GM23338 (cell line): ENCODE measurements around the gene COL18A1.

Experiments
- CREB1 ChIP-seq: fragments of 250-450 bp; sonication (Bioruptor Pico); IDR thresholded peaks from 2 replicates; pipeline ENCODE4 v1.5.0; 2020; ENCODE audit warnings: low read depth, mild to moderate bottlenecking, moderate library complexity
- ETS1 ChIP-seq: IDR thresholded peaks from 2 replicates; pipeline ENCODE4 v1.6.1; 2016; ENCODE audit warnings: antibody characterized with exemption
- EZH2 ChIP-seq: fragments of 200-600 bp; sonication (generic); IDR thresholded peaks from one replicate; pipeline ENCODE4 v1.8.0; 2017; ENCODE audit warnings: antibody characterized with exemption, mild to moderate bottlenecking, low read depth; ENCODE audit not compliant: unreplicated experiment
- EZH2phosphoT487 ChIP-seq: fragments of 200-600 bp; sonication (generic); IDR thresholded peaks from one replicate; pipeline ENCODE4 v1.8.1; 2018; ENCODE audit warnings: antibody characterized with exemption; ENCODE audit not compliant: unreplicated experiment
- JUNB ChIP-seq: IDR thresholded peaks from one replicate; pipeline ENCODE4 v1.6.1; 2016; ENCODE audit warnings: antibody characterized with exemption; ENCODE audit not compliant: unreplicated experiment
- NANOG ChIP-seq: IDR thresholded peaks from 2 replicates; pipeline ENCODE4 v1.6.1; 2016; ENCODE audit warnings: antibody characterized with exemption, borderline replicate concordance
- POLR2AphosphoS5 ChIP-seq: IDR thresholded peaks from 2 replicates; pipeline ENCODE4 v1.6.1; 2016; ENCODE audit warnings: antibody characterized with exemption, low read depth
- ZNF114 ChIP-seq: fragments of 250-450 bp; sonication (Bioruptor Pico); IDR thresholded peaks from 2 replicates; pipeline ENCODE4 v1.5.0; 2020; ENCODE audit warnings: mild to moderate bottlenecking, moderate library complexity
- ZNF331 ChIP-seq: fragments of 250-450 bp; sonication (Bioruptor Pico); IDR thresholded peaks from 2 replicates; pipeline ENCODE4 v1.5.0; 2020; ENCODE audit warnings: low read depth, mild to moderate bottlenecking, moderate library complexity
- ZNF462 ChIP-seq: fragments of 250-450 bp; sonication (Bioruptor Pico); IDR thresholded peaks from 2 replicates; pipeline ENCODE4 v1.5.0; 2020; ENCODE audit warnings: mild to moderate bottlenecking, moderate library complexity
- TF ChIP-seq, protein P1 (sequence below), 2 experiments: fragments of 200-600 bp in 1 of 2; sonication (generic) in 1 of 2; conservative IDR thresholded peaks; 2 replicates each; pipeline versions ENCODE4 v1.5.1 to v1.6.1; 2016 to 2017; ENCODE audit warnings: antibody characterized with exemption in 2 of 2, low read depth in 2 of 2, mild to moderate bottlenecking in 2 of 2, moderate library complexity in 1 of 2
- TF ChIP-seq, protein P2 (sequence below): IDR thresholded peaks from one replicate; pipeline ENCODE4 v1.6.1; 2018; ENCODE audit warnings: antibody characterized with exemption; ENCODE audit not compliant: unreplicated experiment

DNA sequence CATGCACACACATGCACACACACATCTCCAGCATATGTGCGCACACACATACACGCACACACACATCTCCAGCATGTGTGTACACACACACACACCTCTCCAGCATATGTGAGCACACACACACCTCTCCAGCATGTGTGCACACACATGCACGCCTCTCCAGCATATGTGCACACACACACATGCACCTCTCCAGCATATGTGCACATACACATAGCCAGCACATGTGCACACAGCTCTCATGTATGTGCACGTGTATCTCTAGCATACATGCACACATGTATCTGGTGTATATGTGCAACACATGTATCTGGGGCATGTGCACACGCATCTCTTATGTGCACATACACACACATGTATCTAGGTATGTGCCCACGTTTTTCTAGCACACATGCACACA lies 79.4 kb downstream of the COL18A1 start:
- TF ChIP-seq EZH2 (no peak), POLR2AphosphoS5 (peak; percentile 36), ZNF114 (CRISPR knock-in tag) (no peak), ZNF331 (CRISPR knock-in tag) (no peak), EZH2phosphoT487 (no peak), NANOG (no peak), JUNB (no peak), ZNF462 (CRISPR knock-in tag) (no peak), ETS1 (no peak), CREB1 (no peak)
- TF ChIP-seq, protein P1, sequence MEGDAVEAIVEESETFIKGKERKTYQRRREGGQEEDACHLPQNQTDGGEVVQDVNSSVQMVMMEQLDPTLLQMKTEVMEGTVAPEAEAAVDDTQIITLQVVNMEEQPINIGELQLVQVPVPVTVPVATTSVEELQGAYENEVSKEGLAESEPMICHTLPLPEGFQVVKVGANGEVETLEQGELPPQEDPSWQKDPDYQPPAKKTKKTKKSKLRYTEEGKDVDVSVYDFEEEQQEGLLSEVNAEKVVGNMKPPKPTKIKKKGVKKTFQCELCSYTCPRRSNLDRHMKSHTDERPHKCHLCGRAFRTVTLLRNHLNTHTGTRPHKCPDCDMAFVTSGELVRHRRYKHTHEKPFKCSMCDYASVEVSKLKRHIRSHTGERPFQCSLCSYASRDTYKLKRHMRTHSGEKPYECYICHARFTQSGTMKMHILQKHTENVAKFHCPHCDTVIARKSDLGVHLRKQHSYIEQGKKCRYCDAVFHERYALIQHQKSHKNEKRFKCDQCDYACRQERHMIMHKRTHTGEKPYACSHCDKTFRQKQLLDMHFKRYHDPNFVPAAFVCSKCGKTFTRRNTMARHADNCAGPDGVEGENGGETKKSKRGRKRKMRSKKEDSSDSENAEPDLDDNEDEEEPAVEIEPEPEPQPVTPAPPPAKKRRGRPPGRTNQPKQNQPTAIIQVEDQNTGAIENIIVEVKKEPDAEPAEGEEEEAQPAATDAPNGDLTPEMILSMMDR (conservative IDR thresholded peaks at IDR 0.05; ENCODE audit: low read depth in 2 of 2) = no peak
- TF ChIP-seq, protein P2, sequence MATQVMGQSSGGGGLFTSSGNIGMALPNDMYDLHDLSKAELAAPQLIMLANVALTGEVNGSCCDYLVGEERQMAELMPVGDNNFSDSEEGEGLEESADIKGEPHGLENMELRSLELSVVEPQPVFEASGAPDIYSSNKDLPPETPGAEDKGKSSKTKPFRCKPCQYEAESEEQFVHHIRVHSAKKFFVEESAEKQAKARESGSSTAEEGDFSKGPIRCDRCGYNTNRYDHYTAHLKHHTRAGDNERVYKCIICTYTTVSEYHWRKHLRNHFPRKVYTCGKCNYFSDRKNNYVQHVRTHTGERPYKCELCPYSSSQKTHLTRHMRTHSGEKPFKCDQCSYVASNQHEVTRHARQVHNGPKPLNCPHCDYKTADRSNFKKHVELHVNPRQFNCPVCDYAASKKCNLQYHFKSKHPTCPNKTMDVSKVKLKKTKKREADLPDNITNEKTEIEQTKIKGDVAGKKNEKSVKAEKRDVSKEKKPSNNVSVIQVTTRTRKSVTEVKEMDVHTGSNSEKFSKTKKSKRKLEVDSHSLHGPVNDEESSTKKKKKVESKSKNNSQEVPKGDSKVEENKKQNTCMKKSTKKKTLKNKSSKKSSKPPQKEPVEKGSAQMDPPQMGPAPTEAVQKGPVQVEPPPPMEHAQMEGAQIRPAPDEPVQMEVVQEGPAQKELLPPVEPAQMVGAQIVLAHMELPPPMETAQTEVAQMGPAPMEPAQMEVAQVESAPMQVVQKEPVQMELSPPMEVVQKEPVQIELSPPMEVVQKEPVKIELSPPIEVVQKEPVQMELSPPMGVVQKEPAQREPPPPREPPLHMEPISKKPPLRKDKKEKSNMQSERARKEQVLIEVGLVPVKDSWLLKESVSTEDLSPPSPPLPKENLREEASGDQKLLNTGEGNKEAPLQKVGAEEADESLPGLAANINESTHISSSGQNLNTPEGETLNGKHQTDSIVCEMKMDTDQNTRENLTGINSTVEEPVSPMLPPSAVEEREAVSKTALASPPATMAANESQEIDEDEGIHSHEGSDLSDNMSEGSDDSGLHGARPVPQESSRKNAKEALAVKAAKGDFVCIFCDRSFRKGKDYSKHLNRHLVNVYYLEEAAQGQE = no peak
